ENCODE data around the gene LRRC75B. TPM values are rescaled to one million over a fixed set of nuclear protein-coding genes. Genes with fewer than 3 reads are reported as not detected.
"Not testable (repeated sequence)": the region's sequence is repeated elsewhere in the genome, so short reads cannot be mapped to it uniquely, and the experiment has no call there.

LRRC75B gene, protein sequence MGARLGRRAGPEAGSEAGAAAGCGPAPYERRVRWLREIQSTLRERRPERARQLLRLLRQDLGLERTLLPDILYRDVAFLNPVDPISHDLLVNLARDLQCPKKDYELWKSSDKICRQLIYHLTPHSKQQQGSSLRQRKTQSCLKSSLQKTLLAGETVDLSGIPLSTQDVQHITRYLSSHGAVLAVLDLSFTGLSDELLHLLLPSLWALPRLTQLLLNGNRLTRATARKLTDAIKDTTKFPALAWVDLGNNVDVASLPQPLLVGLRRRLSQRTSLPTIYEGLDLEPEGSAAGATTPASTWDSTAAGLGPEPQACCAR
- 11.0 and 12.3 TPM in 2 replicates for polyA plus RNA-seq (2012; rRNA removed)
- 3.1 and 5.2 TPM in 2 replicates for polyA plus RNA-seq (2012; cell fraction: cytosol; rRNA removed)
- polyA plus RNA-seq (2012; cell fraction: nucleus; rRNA removed) = 65.6 and 88.9 TPM in 2 replicates

DNA sequence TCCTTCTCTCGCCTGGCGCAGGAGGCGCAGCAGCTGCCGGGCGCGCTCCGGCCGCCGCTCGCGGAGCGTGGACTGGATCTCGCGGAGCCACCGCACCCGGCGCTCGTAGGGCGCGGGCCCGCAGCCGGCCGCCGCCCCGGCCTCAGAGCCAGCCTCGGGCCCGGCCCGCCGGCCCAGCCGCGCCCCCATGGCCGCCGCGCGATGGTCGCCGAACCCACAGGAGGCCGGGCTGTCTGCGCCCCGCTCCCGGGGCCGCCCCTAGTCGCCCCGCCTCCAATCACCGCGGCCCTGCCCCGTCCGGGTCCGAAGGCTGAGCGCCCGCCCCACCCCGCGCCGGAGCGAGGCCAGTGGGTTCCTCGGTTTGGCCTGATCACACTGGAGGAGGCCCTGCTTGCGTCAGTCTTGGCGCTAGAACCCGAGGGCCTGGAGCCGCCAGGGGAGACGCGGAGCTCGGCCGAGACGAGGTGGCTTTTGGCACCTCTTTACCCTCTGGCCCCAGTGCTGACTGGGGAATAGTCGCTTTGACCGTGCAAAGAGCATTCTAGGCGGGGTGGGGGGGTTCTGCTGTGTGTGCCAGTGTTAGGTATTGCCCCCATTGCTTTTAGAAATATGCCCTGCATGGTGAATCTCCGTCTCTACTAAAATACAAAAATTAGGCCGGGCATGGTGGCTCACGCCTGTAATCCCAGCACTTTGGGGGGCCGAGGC lies at the start of gene LRRC75B:
Gene LRRC75B, minus strand, starts transcription at position 223 of the 708 bp plus-strand sequence. Its CDS starts 34 bp downstream, at position 189.
- no peaks in the 10 kb centered on the region for H3K9me3 ChIP-seq
- WGBS (ENCODE audit: low lambda C conversion rate) = 24% methylated on average over 18 of the region's 72 CpGs
- H3K9ac ChIP-seq = peak within 1 kb of the TSS; percentile 80
- peaks cover 0 to 2% of the 10 kb centered on the region in 2 experiments for H3K36me3 ChIP-seq (replicated peaks in 1 of 2; ENCODE audit: control insufficient read depth in 1 of 2, insufficient read depth in 2 of 2, low read length in 1 of 2)
- DNase-seq = peak; percentile 99
- H3K9me2 ChIP-seq = no peaks in the 10 kb centered on the region
- H3K4me3 ChIP-seq (ENCODE audit: low read depth in 2 of 2, low read length in 1 of 2) = peak within 1 kb of the TSS; percentile 66 to 83
- H2AFZ ChIP-seq (ENCODE audit: low read depth) = peak within 1 kb of the TSS; percentile 95; the same call in 1 of the 2 replicates
- TF ChIP-seq GATA2 (CRISPR knock-in tag; IDR thresholded peaks at IDR 0.05) (no peak), JUND (IDR thresholded peaks at IDR 0.05) (no peak), TAF1 (IDR thresholded peaks at IDR 0.05; ENCODE audit: borderline replicate concordance, low read depth, low read length) (peak; percentile 55; the same call in 1 of the 2 replicates), POLR2AphosphoS5 (IDR thresholded peaks at IDR 0.05; ENCODE audit: low read depth, low read length) (peak; percentile 76), MXI1 (IDR thresholded peaks at IDR 0.05; ENCODE audit: low read depth, low read length) (peak; percentile 34; the same call in 1 of the 2 replicates), SIN3A (IDR thresholded peaks at IDR 0.05; ENCODE audit: borderline replicate concordance, low read depth, low read length) (0 out of 2 replicates have a peak, but pooled peaks have one; percentile 41)
- TF ChIP-seq, protein P1, sequence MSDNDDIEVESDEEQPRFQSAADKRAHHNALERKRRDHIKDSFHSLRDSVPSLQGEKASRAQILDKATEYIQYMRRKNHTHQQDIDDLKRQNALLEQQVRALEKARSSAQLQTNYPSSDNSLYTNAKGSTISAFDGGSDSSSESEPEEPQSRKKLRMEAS (IDR thresholded peaks at IDR 0.05; ENCODE audit: low read depth) = peak; percentile 71; the same call in 1 of the 2 replicates
- peak within 1 kb of the TSS; percentile 93 for H3K4me2 ChIP-seq
- CTCF ChIA-PET = no interaction called here
- no peaks in the 10 kb centered on the region for H3K79me2 ChIP-seq (ENCODE audit: insufficient read depth)
- peaks cover 0 to 41% of the 10 kb centered on the region in 2 experiments; a peak in 1 of 4 replicates for H3K4me1 ChIP-seq (ENCODE audit: control insufficient read depth in 1 of 2, insufficient read depth in 2 of 2, low read depth in 1 of 2, low read length in 1 of 2)
- no peaks in the 10 kb centered on the region for H4K20me1 ChIP-seq (ENCODE audit: insufficient read depth)
- H3K27ac ChIP-seq (ENCODE audit: low read depth in 2 of 2, low read length in 1 of 2) = peak within 1 kb of the TSS; percentile 57 to 76; a peak in 3 of 4 replicates
- H3K27me3 ChIP-seq (ENCODE audit: insufficient read depth) = no peaks in the 10 kb centered on the region
- POLR2A ChIA-PET = interaction anchor here (1.8 kb wide), 1 partner anchor 9 kb away, joined by 11 read pairs; no protein-coding TSS in a partner anchor
- H3F3A ChIP-seq (replicated peaks; ENCODE audit: insufficient read depth) = no peaks in the 10 kb centered on the region

DNA sequence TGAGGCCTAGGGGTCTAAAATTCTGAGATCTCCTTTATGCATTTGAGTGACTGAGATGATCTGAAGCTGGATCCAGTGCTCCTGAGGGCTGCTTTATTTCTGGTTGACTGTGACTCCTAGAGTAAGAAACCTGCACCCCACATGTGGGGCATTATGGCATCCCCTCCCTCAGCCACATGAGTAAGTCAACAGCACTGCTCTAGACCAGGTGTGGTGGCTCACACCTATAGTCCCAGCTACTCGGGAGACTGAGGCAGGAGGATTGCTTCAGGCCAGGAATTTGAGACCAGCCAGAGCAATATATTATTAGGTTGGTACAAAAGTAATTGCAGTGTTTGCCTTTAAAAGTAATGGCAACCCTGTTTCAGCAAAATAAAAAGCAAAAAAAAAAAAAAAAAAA lies 49.4 kb upstream of the LRRC75B start:
- H2AFZ ChIP-seq (ENCODE audit: low read depth); H4K20me1 ChIP-seq (ENCODE audit: insufficient read depth); H3K4me3 ChIP-seq (ENCODE audit: low read depth in 2 of 2, low read length in 1 of 2); H3K36me3 ChIP-seq (replicated peaks in 1 of 2; ENCODE audit: control insufficient read depth in 1 of 2, insufficient read depth in 2 of 2, low read length in 1 of 2); H3K27me3 ChIP-seq (ENCODE audit: insufficient read depth); H3K9me3 ChIP-seq; H3K9me2 ChIP-seq; POLR2A ChIA-PET; H3K9ac ChIP-seq; H3K4me2 ChIP-seq; H3K27ac ChIP-seq (ENCODE audit: low read depth in 2 of 2, low read length in 1 of 2); H3K79me2 ChIP-seq (ENCODE audit: insufficient read depth); H3F3A ChIP-seq (replicated peaks; ENCODE audit: insufficient read depth); H3K4me1 ChIP-seq (ENCODE audit: control insufficient read depth in 1 of 2, insufficient read depth in 2 of 2, low read depth in 1 of 2, low read length in 1 of 2); DNase-seq: not testable (repeated sequence)
- CTCF ChIA-PET = interaction anchor here (1.2 kb wide), 1 partner anchor 207 kb away, joined by 3 read pairs; no protein-coding TSS in a partner anchor
- 38% methylated on average over 1 of the region's 1 CpG for WGBS (ENCODE audit: low lambda C conversion rate)

DNA sequence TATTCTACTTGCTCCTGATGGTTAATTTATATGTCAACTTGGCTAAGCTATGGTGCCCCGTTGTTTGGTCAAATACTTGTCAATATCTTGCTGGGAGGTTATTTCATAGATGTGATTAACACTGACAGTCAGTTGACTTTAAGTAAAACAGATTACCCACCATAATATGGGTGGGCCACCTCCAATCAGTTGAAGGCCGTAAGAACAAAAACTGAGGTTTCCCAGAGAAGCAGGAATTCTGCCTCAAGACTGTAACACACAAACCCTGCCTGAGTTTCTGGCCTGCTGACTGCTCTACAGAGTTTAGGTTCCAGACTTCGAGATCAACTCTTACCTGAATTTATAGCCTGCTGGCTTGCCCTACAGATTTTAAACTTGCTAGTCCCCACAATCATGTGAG lies 43.6 kb upstream of the LRRC75B start:
- H3K79me2 ChIP-seq (ENCODE audit: insufficient read depth); H3K27ac ChIP-seq (ENCODE audit: low read depth in 2 of 2, low read length in 1 of 2); CTCF ChIA-PET; H3K9me3 ChIP-seq; H3K9me2 ChIP-seq; H2AFZ ChIP-seq (ENCODE audit: low read depth); H3F3A ChIP-seq (replicated peaks; ENCODE audit: insufficient read depth); H3K4me2 ChIP-seq; H3K4me3 ChIP-seq (ENCODE audit: low read depth in 2 of 2, low read length in 1 of 2); H3K27me3 ChIP-seq (ENCODE audit: insufficient read depth); DNase-seq; H4K20me1 ChIP-seq (ENCODE audit: insufficient read depth); POLR2A ChIA-PET; H3K9ac ChIP-seq; H3K36me3 ChIP-seq (replicated peaks in 1 of 2; ENCODE audit: control insufficient read depth in 1 of 2, insufficient read depth in 2 of 2, low read length in 1 of 2): not testable (repeated sequence)
- peaks cover 0 to 18% of the 10 kb centered on the region in 2 experiments; a peak in 1 of 4 replicates for H3K4me1 ChIP-seq (ENCODE audit: control insufficient read depth in 1 of 2, insufficient read depth in 2 of 2, low read depth in 1 of 2, low read length in 1 of 2)
- WGBS (ENCODE audit: low lambda C conversion rate) = 32% methylated on average over 2 of the region's 3 CpGs

DNA sequence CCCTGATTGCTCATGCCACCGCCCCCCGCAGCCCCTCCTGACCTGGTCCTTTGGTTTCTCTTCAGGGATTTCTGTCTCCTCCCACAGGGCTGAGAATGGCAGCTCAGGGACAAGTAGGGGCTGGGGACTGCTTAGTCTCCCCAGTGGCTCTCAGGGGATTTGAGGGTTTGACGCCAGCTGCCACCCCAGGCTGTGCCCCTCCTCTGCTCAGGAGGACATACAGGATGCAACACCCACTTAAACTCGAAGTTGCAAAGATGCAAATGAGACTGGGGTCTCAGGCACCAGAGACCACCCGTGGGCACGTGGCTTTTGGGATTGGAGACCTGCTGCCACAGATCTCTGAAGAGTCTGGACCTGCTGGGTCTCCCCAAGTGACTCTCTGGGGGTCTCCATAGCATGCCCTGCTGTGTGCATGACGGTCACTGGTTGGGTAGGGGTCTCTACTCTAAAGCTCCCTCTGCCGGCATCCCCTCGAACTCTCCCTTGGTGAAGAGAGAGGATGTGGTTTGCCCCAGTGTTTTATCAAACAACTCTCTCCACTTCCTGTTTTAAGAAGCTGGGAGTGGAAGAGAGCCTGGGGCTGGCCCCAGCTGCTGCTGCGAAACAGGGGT lies 42.0 kb upstream of the LRRC75B start:
- CTCF ChIA-PET; H2AFZ ChIP-seq (ENCODE audit: low read depth); H3K4me2 ChIP-seq; H3K27ac ChIP-seq (ENCODE audit: low read depth in 2 of 2, low read length in 1 of 2); H3K9me2 ChIP-seq; H3K79me2 ChIP-seq (ENCODE audit: insufficient read depth); H3K9me3 ChIP-seq; H3F3A ChIP-seq (replicated peaks; ENCODE audit: insufficient read depth); H3K4me3 ChIP-seq (ENCODE audit: low read depth in 2 of 2, low read length in 1 of 2); DNase-seq; POLR2A ChIA-PET; H3K9ac ChIP-seq; H4K20me1 ChIP-seq (ENCODE audit: insufficient read depth); H3K27me3 ChIP-seq (ENCODE audit: insufficient read depth); H3K36me3 ChIP-seq (replicated peaks in 1 of 2; ENCODE audit: control insufficient read depth in 1 of 2, insufficient read depth in 2 of 2, low read length in 1 of 2): not testable (repeated sequence)
- peaks cover 0 to 18% of the 10 kb centered on the region in 2 experiments; a peak in 1 of 4 replicates for H3K4me1 ChIP-seq (ENCODE audit: control insufficient read depth in 1 of 2, insufficient read depth in 2 of 2, low read depth in 1 of 2, low read length in 1 of 2)
- WGBS (ENCODE audit: low lambda C conversion rate) = 40% methylated on average over 6 of the region's 10 CpGs

Data from SK-N-SH (cell line).